GM12873 (cell line): ENCODE measurements around the gene FDPS.

Source experiments
- TF ChIP-seq, protein P1 (sequence below): IDR thresholded peaks from 2 replicates; pipeline ENCODE4 v1.5.1; 2012; ENCODE audit warnings: low read depth, mild to moderate bottlenecking, moderate library complexity, low read length, control low read depth; ENCODE audit not compliant: insufficient read depth; ENCODE audit errors: missing control alignments

FDPS gene

GRCh38 chr1:155308493-155309422 lies at the start of gene FDPS:
Gene FDPS, plus strand, starts transcription at chr1:155308866. Its CDS starts 924 bp downstream, at chr1:155309790.
- TF ChIP-seq, protein P1, sequence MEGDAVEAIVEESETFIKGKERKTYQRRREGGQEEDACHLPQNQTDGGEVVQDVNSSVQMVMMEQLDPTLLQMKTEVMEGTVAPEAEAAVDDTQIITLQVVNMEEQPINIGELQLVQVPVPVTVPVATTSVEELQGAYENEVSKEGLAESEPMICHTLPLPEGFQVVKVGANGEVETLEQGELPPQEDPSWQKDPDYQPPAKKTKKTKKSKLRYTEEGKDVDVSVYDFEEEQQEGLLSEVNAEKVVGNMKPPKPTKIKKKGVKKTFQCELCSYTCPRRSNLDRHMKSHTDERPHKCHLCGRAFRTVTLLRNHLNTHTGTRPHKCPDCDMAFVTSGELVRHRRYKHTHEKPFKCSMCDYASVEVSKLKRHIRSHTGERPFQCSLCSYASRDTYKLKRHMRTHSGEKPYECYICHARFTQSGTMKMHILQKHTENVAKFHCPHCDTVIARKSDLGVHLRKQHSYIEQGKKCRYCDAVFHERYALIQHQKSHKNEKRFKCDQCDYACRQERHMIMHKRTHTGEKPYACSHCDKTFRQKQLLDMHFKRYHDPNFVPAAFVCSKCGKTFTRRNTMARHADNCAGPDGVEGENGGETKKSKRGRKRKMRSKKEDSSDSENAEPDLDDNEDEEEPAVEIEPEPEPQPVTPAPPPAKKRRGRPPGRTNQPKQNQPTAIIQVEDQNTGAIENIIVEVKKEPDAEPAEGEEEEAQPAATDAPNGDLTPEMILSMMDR = no peak

- TF ChIP-seq, protein P1 = no peak
These were observed 48.4 kb upstream of the FDPS start for GRCh38 chr1:155260276-155260675.

DNA sequence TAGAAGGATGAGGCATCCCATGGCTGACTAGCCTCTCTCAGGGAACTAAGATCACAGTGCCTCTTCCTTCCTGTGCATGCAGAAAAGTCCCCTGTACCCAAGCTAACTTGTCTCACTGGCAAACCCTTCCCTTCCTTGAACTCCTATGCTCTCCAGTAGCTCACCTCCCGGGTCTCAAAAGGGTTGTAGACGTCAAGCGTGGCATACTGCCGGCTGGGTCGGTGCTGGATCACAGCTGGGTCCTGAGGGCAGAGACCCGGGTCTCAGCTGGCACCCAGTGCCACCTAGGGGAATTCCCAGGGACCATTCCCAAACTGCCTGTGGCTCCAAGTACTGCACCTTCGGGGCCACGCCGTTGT lies 47.2 kb upstream of the FDPS start:
- TF ChIP-seq, protein P1 = no peak

DNA sequence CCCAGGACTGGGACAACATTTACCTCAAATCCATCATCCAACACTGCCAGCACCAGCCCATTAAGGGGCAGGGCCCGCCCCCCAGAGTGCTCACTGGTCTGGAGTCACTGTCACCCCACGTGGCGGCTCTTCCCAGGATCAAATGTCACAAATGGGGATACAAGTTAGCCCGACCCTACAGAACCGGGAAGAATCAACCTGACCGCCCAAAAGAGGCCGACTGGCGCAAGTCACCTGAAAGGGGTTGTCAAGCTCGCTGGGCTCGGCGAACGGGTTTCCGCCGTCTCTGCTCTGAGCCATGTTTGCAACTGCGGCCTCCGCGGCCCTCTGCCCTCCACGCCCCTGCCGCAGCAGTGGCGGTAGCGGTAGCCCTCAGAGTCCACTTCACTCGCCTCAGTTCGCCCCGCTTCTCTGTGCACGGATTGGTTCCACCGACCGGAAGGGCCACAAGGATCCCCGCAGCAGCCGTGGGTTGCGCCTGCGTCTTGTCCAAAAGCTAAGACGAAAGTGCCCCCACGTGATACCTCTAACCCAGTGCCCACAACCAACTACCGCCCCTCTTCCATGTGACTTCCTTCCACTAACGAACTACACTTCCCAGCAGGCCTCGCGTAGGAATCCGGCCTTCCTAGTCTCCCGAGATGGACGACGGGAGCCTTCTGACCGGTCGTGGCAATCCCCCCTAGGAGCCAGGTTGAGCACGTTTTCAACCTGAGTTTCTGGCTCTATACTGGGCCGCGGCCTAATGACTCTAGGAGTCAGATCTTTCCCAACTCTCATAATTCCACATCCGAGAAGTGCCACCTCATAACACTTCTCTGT lies 46.6 kb upstream of the FDPS start, which contains the start of gene SCAMP3:
TSS of gene SCAMP3 (minus strand) at position 509 of the 822 bp plus-strand sequence. CDS start at position 300, 209 bp downstream.
- TF ChIP-seq, protein P1 = no peak

DNA sequence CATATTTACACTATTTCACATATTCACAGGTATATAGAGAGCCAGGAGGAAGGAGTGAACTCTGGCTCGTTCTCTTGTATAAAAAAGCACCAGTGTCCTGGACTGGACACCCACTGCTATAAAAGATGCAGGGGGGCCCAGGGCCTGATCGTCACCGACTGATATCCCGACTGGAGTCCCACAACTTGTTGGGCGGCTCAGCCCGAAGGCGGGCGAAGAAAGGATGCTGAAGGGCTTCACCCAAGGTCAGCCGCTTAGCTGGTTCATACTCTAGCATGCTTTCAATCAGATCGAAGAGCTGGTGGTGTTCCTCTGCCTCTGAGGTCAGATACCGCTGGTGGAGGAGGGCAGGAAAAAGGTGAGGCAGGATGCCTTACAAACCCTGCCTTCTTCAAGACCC lies 45.6 kb upstream of the FDPS start:
- TF ChIP-seq, protein P1 = no peak

- TF ChIP-seq, protein P1 = no peak
These were observed 42.1 kb upstream of the FDPS start for GRCh38 chr1:155266553-155266952.

GRCh38 chr1:155267373-155267772 lies 41.3 kb upstream of the FDPS start:
- TF ChIP-seq, protein P1 = no peak
